Measurements from ENCODE around the gene AP1G1. TPM values are rescaled to one million over a fixed set of nuclear protein-coding genes. Genes with fewer than 3 reads are reported as not detected.
A peak's percentile ranks its signal among the peaks of the same experiment; 100 is the strongest.

Gene AP1G1
- total and polyA plus RNA-seq, 2 of the 4 experiments (the other 2 are of a cell fraction): 48.3 to 86.7 TPM

DNA sequence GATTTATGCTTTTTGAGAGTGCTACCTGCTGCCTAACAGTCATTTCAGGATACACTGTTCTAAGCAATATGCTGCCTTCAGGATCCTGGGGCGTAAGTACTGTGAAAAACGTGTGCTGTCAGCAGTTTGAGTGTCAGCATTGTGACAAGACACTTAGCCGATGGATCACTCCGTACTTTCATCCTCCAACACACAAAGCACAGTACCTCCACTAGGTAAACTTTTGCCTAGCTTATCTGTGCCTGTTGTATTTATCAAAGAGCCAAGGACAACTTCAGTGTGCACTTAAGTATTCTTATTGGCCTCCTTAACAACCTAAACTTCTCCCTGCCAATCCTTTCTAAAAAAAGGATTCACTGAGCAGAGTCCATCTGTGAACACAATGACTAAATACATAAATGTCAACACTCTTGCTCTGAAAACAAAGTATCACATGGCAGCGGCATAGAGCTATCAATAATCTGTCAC, 50.3 kb downstream of the AP1G1 start:
- H2BK120ac ChIP-seq (ENCODE audit: low read depth, low read length): no peak overlapping the region
- H2BK5ac ChIP-seq (ENCODE audit: low read depth, low read length, poor library complexity, severe bottlenecking): no peak overlapping the region
- no peak overlapping the region for H2AFZ ChIP-seq (replicated peaks; ENCODE audit: low read length, poor library complexity)
- no peak overlapping the region for H2BK15ac ChIP-seq (ENCODE audit: low read depth, low read length)
- H4K5ac ChIP-seq (ENCODE audit: low read depth, low read length): no peak overlapping the region
- H2AK9ac ChIP-seq (replicated peaks; ENCODE audit: low read depth, low read length, poor library complexity): no peak overlapping the region
- in situ Hi-C loops (cut with MboI; ENCODE audit: low sequenced_read_pairs) (no loop called here), intact Hi-C loops (cut with micrococcal nuclease) (no loop called here), dilution Hi-C loops (cut with HindIII; ENCODE audit: low sequenced_read_pairs, unreplicated experiment) (no loop called here)
- H4K8ac ChIP-seq (ENCODE audit: low read depth in 2 of 2, low read length in 2 of 2): no peak overlapping the region
- H3K9me1 ChIP-seq (ENCODE audit: insufficient read depth, low read length): peaks cover 5% of the 10 kb centered on the region
- no peak overlapping the region for H3K18ac ChIP-seq (ENCODE audit: low read depth, low read length)
- H2AK5ac ChIP-seq (ENCODE audit: low read depth, low read length): no peak overlapping the region
- WGBS, 2 experiments (ENCODE audit: extremely low coverage in 2 of 2, insufficient read length in 1 of 2): 86% methylated on average over 4 of the region's 5 CpGs; no CpG with 5 or more reads in 1 of the 2 experiments
- no peak overlapping the region for H2BK20ac ChIP-seq (ENCODE audit: low read depth, low read length)
- ChIA-PET POLR2A (ENCODE audit: unreplicated experiment) (no interaction called here), CTCF (no interaction called here)
- peaks cover 16 to 18% of the 10 kb centered on the region in 2 experiments for H3K79me1 ChIP-seq (ENCODE audit: low read depth in 1 of 2, low read length in 2 of 2)
- no peak overlapping the region for H3K4me2 ChIP-seq (ENCODE audit: low read depth, low read length)
- ATAC-seq (ENCODE audit: low read depth) (no peak), DNase-seq (no peak)
- H4K20me1 ChIP-seq (ENCODE audit: insufficient read depth, low read length): 0 out of 2 replicates have a peak, but pooled peaks cover 4% of the 10 kb centered on the region
- no peaks in the 10 kb centered on the region for H3K9me3 ChIP-seq (ENCODE audit: control insufficient read depth, insufficient read depth, low read length)
- no peaks in the 10 kb centered on the region for H3K27me3 ChIP-seq (ENCODE audit: control insufficient read depth, insufficient read depth, low read length)
- no peak overlapping the region for H3K23ac ChIP-seq (ENCODE audit: low read depth, low read length)
- no peak overlapping the region for H3K27ac ChIP-seq (ENCODE audit: insufficient read depth, low read length)
- no peak overlapping the region for H3K4ac ChIP-seq (ENCODE audit: low read depth, low read length)
- no peak overlapping the region for H4K91ac ChIP-seq (ENCODE audit: insufficient read depth, low read depth, low read length)
- no peak overlapping the region for H3K4me3 ChIP-seq (ENCODE audit: insufficient read depth, low read depth, low read length)
- BruUV-seq (replicated peaks): no TSS peak
- TF ChIP-seq RFX5 (IDR thresholded peaks at IDR 0.05; ENCODE audit: low read depth, low read length): no peak
- TF ChIP-seq MAFK (IDR thresholded peaks at IDR 0.05; ENCODE audit: low read depth, low read length): peak; percentile 44
- H3K14ac ChIP-seq (replicated peaks; ENCODE audit: low read depth, low read length): no peak overlapping the region
- H3K9ac ChIP-seq (ENCODE audit: low read depth, low read length): no peak overlapping the region
- peaks cover 55% of the 10 kb centered on the region for H3K36me3 ChIP-seq (ENCODE audit: control insufficient read depth, insufficient read depth, low read length)
- H3K56ac ChIP-seq (ENCODE audit: extremely low read depth, insufficient read depth, low read length): no peak overlapping the region
- no peaks in the 10 kb centered on the region; the same call in 1 of the 2 replicates for H3K4me1 ChIP-seq (ENCODE audit: control insufficient read depth, insufficient read depth, low read length)

Data from IMR-90 (cell line).